ENCODE measurements around the gene HFM1. TPM values are rescaled to one million over a fixed set of nuclear protein-coding genes. Genes with fewer than 3 reads are reported as not detected.

HFM1 gene
- total and polyA plus RNA-seq, 2 donors (not counting 3 experiments of a cell fraction or from before 2014, with no cell fraction given), result 0.11 TPM; not detected in 1

DNA sequence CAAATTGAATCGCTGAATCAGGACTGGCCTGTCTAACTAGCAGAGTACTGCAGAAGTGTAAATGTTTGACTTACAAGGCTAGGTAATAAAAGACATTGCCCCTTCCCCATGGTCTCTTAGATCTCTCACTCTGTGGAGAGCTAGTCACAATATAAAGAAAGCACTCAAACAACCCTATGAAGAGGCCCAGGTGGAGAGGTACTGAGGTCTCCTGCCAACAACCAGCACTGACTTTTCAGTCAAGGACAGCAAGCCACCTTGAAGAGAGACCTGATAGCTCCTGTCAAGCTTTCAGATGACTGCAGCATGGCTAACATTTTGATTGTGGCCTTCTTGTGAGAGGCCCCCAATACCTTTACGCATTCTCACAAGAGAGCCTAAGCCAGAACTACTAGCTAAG is 18.5 kb downstream of the HFM1 start:
- no TSS peak for BruUV-seq (replicated peaks)
- Histone ChIP-seq H3K9me1 (replicated peaks; ENCODE audit: control insufficient read depth, extremely low read depth, insufficient read depth, low read length) (no peaks in the 10 kb centered on the region), H2AFZ (ENCODE audit: low read depth, low read length) (no peak overlapping the region), H3K4me2 (ENCODE audit: insufficient read depth, low read length) (no peak overlapping the region), H3K27me3 (ENCODE audit: control insufficient read depth in 2 of 2, insufficient read depth in 2 of 2, low read length in 2 of 2) (no peaks in the 10 kb centered on the region), H3K9me3 (replicated peaks; ENCODE audit: control insufficient read depth, insufficient read depth, low read length) (no peaks in the 10 kb centered on the region), H4K20me1 (replicated peaks; ENCODE audit: control insufficient read depth, extremely low read depth, insufficient read depth, low read length) (no peaks in the 10 kb centered on the region), H3K4me1 (ENCODE audit: control insufficient read depth, extremely low read depth, insufficient read depth, low read length) (no peaks in the 10 kb centered on the region), H3K27ac (ENCODE audit: insufficient read depth, low read depth, low read length) (no peak overlapping the region), H3K9ac (replicated peaks; ENCODE audit: extremely low read depth, insufficient read depth, low read length) (no peak overlapping the region), H3K79me2 (ENCODE audit: control insufficient read depth, insufficient read depth, low read length) (no peaks in the 10 kb centered on the region), H3K36me3 (ENCODE audit: control insufficient read depth in 2 of 2, extremely low read depth in 1 of 2, insufficient read depth in 2 of 2, low read length in 2 of 2) (no peaks in the 10 kb centered on the region), H3K4me3 (replicated peaks in 1 of 3; ENCODE audit: insufficient read depth in 1 of 3, low read depth in 1 of 3, low read length in 3 of 3) (no peak overlapping the region)
- CTCF ChIA-PET, result no interaction called here
- dilution Hi-C loops (cut with MboI; ENCODE audit: extremely low pct_ligation_motif_present, low sequenced_read_pairs) (no loop called here), intact Hi-C loops (cut with micrococcal nuclease) (no loop called here)
- DNase-seq (ENCODE audit: low read depth, low spot score), result no peak
- TF ChIP-seq, protein P1, sequence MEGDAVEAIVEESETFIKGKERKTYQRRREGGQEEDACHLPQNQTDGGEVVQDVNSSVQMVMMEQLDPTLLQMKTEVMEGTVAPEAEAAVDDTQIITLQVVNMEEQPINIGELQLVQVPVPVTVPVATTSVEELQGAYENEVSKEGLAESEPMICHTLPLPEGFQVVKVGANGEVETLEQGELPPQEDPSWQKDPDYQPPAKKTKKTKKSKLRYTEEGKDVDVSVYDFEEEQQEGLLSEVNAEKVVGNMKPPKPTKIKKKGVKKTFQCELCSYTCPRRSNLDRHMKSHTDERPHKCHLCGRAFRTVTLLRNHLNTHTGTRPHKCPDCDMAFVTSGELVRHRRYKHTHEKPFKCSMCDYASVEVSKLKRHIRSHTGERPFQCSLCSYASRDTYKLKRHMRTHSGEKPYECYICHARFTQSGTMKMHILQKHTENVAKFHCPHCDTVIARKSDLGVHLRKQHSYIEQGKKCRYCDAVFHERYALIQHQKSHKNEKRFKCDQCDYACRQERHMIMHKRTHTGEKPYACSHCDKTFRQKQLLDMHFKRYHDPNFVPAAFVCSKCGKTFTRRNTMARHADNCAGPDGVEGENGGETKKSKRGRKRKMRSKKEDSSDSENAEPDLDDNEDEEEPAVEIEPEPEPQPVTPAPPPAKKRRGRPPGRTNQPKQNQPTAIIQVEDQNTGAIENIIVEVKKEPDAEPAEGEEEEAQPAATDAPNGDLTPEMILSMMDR (IDR thresholded peaks at IDR 0.05; ENCODE audit: extremely low read depth in 1 of 2, insufficient read depth in 1 of 2, low read depth in 1 of 2, low read length in 2 of 2), result no peak
- TF ChIP-seq MYC (IDR thresholded peaks at IDR 0.05; ENCODE audit: low read depth, low read length), result no peak
- TF ChIP-seq POLR2AphosphoS5 (IDR thresholded peaks at IDR 0.05; ENCODE audit: insufficient read depth, low read depth, low read length), result no peak
- no peak for TF ChIP-seq EZH2 (IDR thresholded peaks at IDR 0.05; ENCODE audit: borderline replicate concordance, low read depth, low read length, severe bottlenecking)
- no peak for TF ChIP-seq GATA2 (IDR thresholded peaks at IDR 0.05; ENCODE audit: insufficient read depth, insufficient read length, low read depth, low read length)
- TF ChIP-seq, protein P2, sequence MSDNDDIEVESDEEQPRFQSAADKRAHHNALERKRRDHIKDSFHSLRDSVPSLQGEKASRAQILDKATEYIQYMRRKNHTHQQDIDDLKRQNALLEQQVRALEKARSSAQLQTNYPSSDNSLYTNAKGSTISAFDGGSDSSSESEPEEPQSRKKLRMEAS (IDR thresholded peaks at IDR 0.05; ENCODE audit: insufficient read depth, insufficient read length), result no peak
- POLR2A ChIA-PET, result no interaction called here
- FAIRE-seq, result no peak
